A673 (cell line): Measurements from ENCODE around the gene CLNK.

Experiments used
- EZH2 ChIP-seq: fragments of 200-600 bp; sonication (generic); IDR thresholded peaks from 2 replicates; pipeline ENCODE4 v1.6.1; 2017; ENCODE audit warnings: borderline replicate concordance, low read depth, mild to moderate bottlenecking, mixed read lengths, antibody characterized with exemption, low read length; ENCODE audit not compliant: poor library complexity, severe bottlenecking
- TF ChIP-seq, protein P1 (sequence below): fragments of 300-800, 200-600 bp; sonication (generic); conservative IDR thresholded peaks from 2 replicates; pipeline ENCODE4 v1.5.1; 2017; ENCODE audit warnings: low read depth, mild to moderate bottlenecking, antibody characterized with exemption, low read length, moderate library complexity, mixed read lengths

DNA sequence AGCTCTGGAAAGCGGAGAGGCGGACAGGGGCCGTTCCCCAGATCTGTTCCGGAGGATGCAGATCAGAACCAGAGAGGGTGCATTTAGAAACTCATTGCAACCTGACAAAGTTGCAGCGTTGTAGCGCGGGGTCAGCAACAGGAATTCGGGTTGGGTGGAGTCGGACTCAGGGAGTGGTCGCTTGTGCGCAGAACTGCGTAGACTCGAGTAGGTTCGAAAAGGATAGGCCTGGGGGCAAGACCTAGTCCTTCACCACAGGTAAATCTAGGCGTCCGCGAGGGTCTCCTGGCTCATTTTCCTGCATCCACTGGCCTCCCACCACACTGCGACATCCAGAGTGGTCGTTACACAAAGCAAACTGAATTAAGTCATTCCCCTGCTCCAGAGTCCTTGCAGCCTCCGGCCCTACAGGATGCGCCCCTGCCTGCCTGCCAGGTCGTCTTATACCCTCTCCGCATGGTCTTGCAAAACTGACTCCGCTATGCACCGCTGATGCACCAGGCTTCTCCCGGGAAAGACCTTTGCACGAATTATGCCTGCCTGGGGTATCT is 222.6 kb downstream of the CLNK start:
- TF ChIP-seq, protein P1, sequence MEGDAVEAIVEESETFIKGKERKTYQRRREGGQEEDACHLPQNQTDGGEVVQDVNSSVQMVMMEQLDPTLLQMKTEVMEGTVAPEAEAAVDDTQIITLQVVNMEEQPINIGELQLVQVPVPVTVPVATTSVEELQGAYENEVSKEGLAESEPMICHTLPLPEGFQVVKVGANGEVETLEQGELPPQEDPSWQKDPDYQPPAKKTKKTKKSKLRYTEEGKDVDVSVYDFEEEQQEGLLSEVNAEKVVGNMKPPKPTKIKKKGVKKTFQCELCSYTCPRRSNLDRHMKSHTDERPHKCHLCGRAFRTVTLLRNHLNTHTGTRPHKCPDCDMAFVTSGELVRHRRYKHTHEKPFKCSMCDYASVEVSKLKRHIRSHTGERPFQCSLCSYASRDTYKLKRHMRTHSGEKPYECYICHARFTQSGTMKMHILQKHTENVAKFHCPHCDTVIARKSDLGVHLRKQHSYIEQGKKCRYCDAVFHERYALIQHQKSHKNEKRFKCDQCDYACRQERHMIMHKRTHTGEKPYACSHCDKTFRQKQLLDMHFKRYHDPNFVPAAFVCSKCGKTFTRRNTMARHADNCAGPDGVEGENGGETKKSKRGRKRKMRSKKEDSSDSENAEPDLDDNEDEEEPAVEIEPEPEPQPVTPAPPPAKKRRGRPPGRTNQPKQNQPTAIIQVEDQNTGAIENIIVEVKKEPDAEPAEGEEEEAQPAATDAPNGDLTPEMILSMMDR: no peak
- TF ChIP-seq EZH2: no peak
